H1 (cell line): ENCODE data around the gene RBM26. TPM values are rescaled to one million over a fixed set of nuclear protein-coding genes. Genes with fewer than 3 reads are reported as not detected.

Source experiments
- CTCF ChIA-PET: fragments of 300-600 bp; sonication (Branson Sonifier 250); formaldehyde crosslinking; loops from one replicate; lab custom pipeline; 2021; ENCODE audit not compliant: partially characterized antibody; lab: Charles Lee
- POLR2A ChIA-PET: fragments of 300-600 bp; sonication (Branson Sonifier 250); formaldehyde crosslinking; loops from one replicate; lab custom pipeline; 2021; ENCODE audit warnings: inconsistent platforms; ENCODE audit not compliant: partially characterized antibody; lab: Charles Lee
- DNase-seq, 2 experiments: peaks; one replicate each; pipeline versions ENCODE4 v3.0.0 to v3.0.0-alpha.2; 2010 to 2022; ENCODE audit warnings: low spot score in 2 of 2, low read depth in 1 of 2, mixed read lengths in 1 of 2
- FAIRE-seq: peaks from 2 replicates; lab custom pipeline; 2011; peaks lifted over from hg19 to GRCh38; lab: Jason Lieb, UNC
- H2AFZ ChIP-seq: 2 replicates; pipeline ENCODE4 v1.8.1; 2012; ENCODE audit warnings: low read length, inconsistent platforms
- H2AK5ac ChIP-seq: 2 replicates; pipeline ENCODE4 v1.6.1; 2013; ENCODE audit warnings: low read depth, low read length
- H2BK120ac ChIP-seq: replicated peaks from 2 replicates; pipeline ENCODE3; 2013; ENCODE audit warnings: low read depth, low read length, inconsistent platforms
- H2BK12ac ChIP-seq: 2 replicates; pipeline ENCODE4 v1.6.1; 2013; ENCODE audit warnings: low read depth, low read length
- H2BK15ac ChIP-seq: 2 replicates; pipeline ENCODE4 v1.6.1; 2013; ENCODE audit warnings: low read length
- H2BK20ac ChIP-seq: 2 replicates; pipeline ENCODE4 v1.6.1; 2013; ENCODE audit warnings: low read length
- H2BK5ac ChIP-seq: 2 replicates; pipeline ENCODE4 v1.6.1; 2013; ENCODE audit warnings: low read depth, low read length
- H3K14ac ChIP-seq: 2 replicates; pipeline ENCODE4 v1.6.1; 2013; ENCODE audit warnings: inconsistent platforms; ENCODE audit not compliant: insufficient read length
- H3K18ac ChIP-seq: 2 replicates; pipeline ENCODE4 v1.6.1; 2013; ENCODE audit warnings: low read length; ENCODE audit errors: extremely low read depth
- H3K23ac ChIP-seq: 2 replicates; pipeline ENCODE4 v1.6.1; 2013; ENCODE audit warnings: inconsistent platforms; ENCODE audit not compliant: insufficient read length
- H3K23me2 ChIP-seq: 2 replicates; pipeline ENCODE4 v1.6.1; 2013; ENCODE audit warnings: low read depth, low read length
- H3K27ac ChIP-seq: 2 replicates; pipeline ENCODE4 v1.6.1; 2011; ENCODE audit warnings: low read depth, low read length, inconsistent platforms
- H3K27me3 ChIP-seq, 4 experiments: replicated peaks in 1 of 4; 1 replicate in 1 of 4; 2 replicates in 3 of 4; pipeline versions ENCODE4 v1.6.1 to v1.8.1; 2011 to 2013; ENCODE audit warnings: low read length in 3 of 4, mild to moderate bottlenecking in 3 of 4, inconsistent platforms in 2 of 4, mixed read lengths in 2 of 4, moderate library complexity in 1 of 4; ENCODE audit not compliant: control insufficient read depth in 3 of 4, insufficient read depth in 3 of 4; ENCODE audit errors: extremely low read depth in 1 of 4
- H3K36me3 ChIP-seq, 4 experiments: 2 replicates each; pipeline versions ENCODE4 v1.6.1 to v1.8.1; 2011 to 2013; ENCODE audit warnings: mild to moderate bottlenecking in 4 of 4, low read length in 3 of 4, moderate library complexity in 2 of 4, control low read depth in 1 of 4, inconsistent platforms in 1 of 4; ENCODE audit not compliant: insufficient read depth in 4 of 4, control insufficient read depth in 2 of 4
- H3K4ac ChIP-seq: replicated peaks from 2 replicates; pipeline ENCODE3; 2013; ENCODE audit warnings: low read length, low read depth, mixed read lengths, inconsistent platforms; ENCODE audit not compliant: insufficient read length
- H3K4me1 ChIP-seq, 4 experiments: replicated peaks in 1 of 4; 1 replicate in 1 of 4; 2 replicates in 3 of 4; pipeline versions ENCODE4 v1.6.1 to v1.8.1; 2011 to 2013; ENCODE audit warnings: low read length in 3 of 4, inconsistent platforms in 2 of 4, mixed read lengths in 1 of 4; ENCODE audit not compliant: insufficient read depth in 4 of 4, control insufficient read depth in 3 of 4
- H3K4me2 ChIP-seq, 2 experiments: 2 replicates each; pipeline versions ENCODE4 v1.6.1 to v1.8.1; 2011 to 2013; ENCODE audit warnings: low read depth in 2 of 2, low read length in 2 of 2, control low read depth in 1 of 2, inconsistent platforms in 1 of 2, mild to moderate bottlenecking in 1 of 2; ENCODE audit not compliant: insufficient read depth in 1 of 2
- H3K4me3 ChIP-seq, 4 experiments: fragments of 200-600, 300-600 bp in 1 of 4; sonication (generic), shearing (Covaris generic), sonication (Bioruptor Twin) in 1 of 4; 2 replicates each; pipeline versions ENCODE4 v1.5.1 to v1.8.1; 2011 to 2016; ENCODE audit warnings: low read length in 4 of 4, low read depth in 3 of 4, control low read depth in 2 of 4, inconsistent platforms in 2 of 4, mild to moderate bottlenecking in 2 of 4, mixed read lengths in 1 of 4, moderate library complexity in 1 of 4; ENCODE audit not compliant: insufficient read depth in 2 of 4; ENCODE audit errors: extremely low read depth in 1 of 4
- H3K56ac ChIP-seq: replicated peaks from 2 replicates; pipeline ENCODE3; 2013; ENCODE audit warnings: low read depth, mild to moderate bottlenecking, mixed read lengths, low read length, inconsistent platforms; ENCODE audit not compliant: insufficient read length
- H3K79me1 ChIP-seq: 2 replicates; pipeline ENCODE4 v1.6.1; 2013; ENCODE audit warnings: low read depth, low read length, control low read depth
- H3K79me2 ChIP-seq, 2 experiments: 2 replicates each; pipeline versions ENCODE4 v1.6.1 to v1.8.1; 2012 to 2013; ENCODE audit warnings: low read length in 2 of 2, mild to moderate bottlenecking in 2 of 2, inconsistent platforms in 1 of 2; ENCODE audit not compliant: insufficient read depth in 2 of 2, control insufficient read depth in 1 of 2
- H3K9ac ChIP-seq, 4 experiments: replicated peaks in 1 of 4; 1 replicate in 1 of 4; 2 replicates in 3 of 4; pipeline versions ENCODE4 v1.6.1 to v1.8.1; 2011 to 2013; ENCODE audit warnings: low read depth in 3 of 4, low read length in 3 of 4, control low read depth in 2 of 4, mild to moderate bottlenecking in 2 of 4, moderate library complexity in 2 of 4, inconsistent platforms in 1 of 4; ENCODE audit errors: extremely low read depth in 1 of 4
- H3K9me3 ChIP-seq, 2 experiments: 2 replicates each; pipeline versions ENCODE4 v1.6.1 to v1.8.1; 2012 to 2013; ENCODE audit warnings: mild to moderate bottlenecking in 2 of 2, moderate library complexity in 2 of 2, control low read depth in 1 of 2, inconsistent platforms in 1 of 2, low read depth in 1 of 2, low read length in 1 of 2, mixed read lengths in 1 of 2; ENCODE audit not compliant: insufficient read depth in 2 of 2
- H4K20me1 ChIP-seq, 2 experiments: replicated peaks in 1 of 2; 2 replicates each; pipeline versions ENCODE3 to v1.8.1; 2011 to 2013; ENCODE audit warnings: inconsistent platforms in 2 of 2, low read length in 2 of 2, mild to moderate bottlenecking in 1 of 2; ENCODE audit not compliant: insufficient read depth in 2 of 2, control insufficient read depth in 1 of 2
- H4K5ac ChIP-seq: 2 replicates; pipeline ENCODE4 v1.6.1; 2013; ENCODE audit warnings: low read length, low read depth, mixed read lengths, inconsistent platforms; ENCODE audit not compliant: insufficient read length
- H4K8ac ChIP-seq: 2 replicates; pipeline ENCODE4 v1.8.0; 2013; ENCODE audit warnings: mild to moderate bottlenecking, moderate library complexity, low read length, inconsistent platforms; ENCODE audit not compliant: insufficient read depth; ENCODE audit errors: extremely low read depth
- H4K91ac ChIP-seq: replicated peaks from 2 replicates; pipeline ENCODE3; 2013; ENCODE audit warnings: low read length, mixed read lengths, inconsistent platforms; ENCODE audit not compliant: insufficient read length
- CEBPB ChIP-seq: IDR thresholded peaks from 2 replicates; pipeline ENCODE4 v1.6.1; 2012; ENCODE audit warnings: low read depth, low read length
- CHD1 ChIP-seq: IDR thresholded peaks from 2 replicates; pipeline ENCODE4 v1.6.1; 2012; ENCODE audit warnings: low read depth, low read length, improper control_type of control experiment
- CHD2 ChIP-seq: IDR thresholded peaks from 2 replicates; pipeline ENCODE4 v1.6.1; 2012; ENCODE audit warnings: low read length, improper control_type of control experiment
- CREB1 ChIP-seq: IDR thresholded peaks from 2 replicates; pipeline ENCODE4 v1.6.1; 2012; ENCODE audit warnings: inconsistent platforms
- EP300 ChIP-seq, 2 experiments: IDR thresholded peaks; 1 replicate in 1 of 2; 2 replicates in 1 of 2; pipeline ENCODE4 v1.6.1; 2011 to 2012; ENCODE audit warnings: low read depth in 2 of 2, low read length in 2 of 2, mild to moderate bottlenecking in 2 of 2, borderline replicate concordance in 1 of 2, inconsistent platforms in 1 of 2, moderate library complexity in 1 of 2
- GABPA ChIP-seq: IDR thresholded peaks from 2 replicates; pipeline ENCODE4 v1.6.1; 2011; ENCODE audit warnings: mild to moderate bottlenecking, low read length, moderate library complexity, borderline replicate concordance; ENCODE audit not compliant: insufficient read depth
- GTF2F1 ChIP-seq: IDR thresholded peaks from 2 replicates; pipeline ENCODE4 v1.6.1; 2012; ENCODE audit warnings: low read depth, low read length, improper control_type of control experiment, borderline replicate concordance
- HDAC2 ChIP-seq, 2 experiments: fragments of 300-600 bp in 1 of 2; sonication (generic) in 1 of 2; IDR thresholded peaks; 2 replicates each; pipeline ENCODE4 v1.6.1; 2011 to 2012; ENCODE audit warnings: low read depth in 2 of 2, low read length in 2 of 2, mild to moderate bottlenecking in 2 of 2, moderate library complexity in 2 of 2, borderline replicate concordance in 1 of 2, inconsistent platforms in 1 of 2
- KDM1A ChIP-seq: fragments of 200-600, 300-600 bp; sonication (generic); IDR thresholded peaks from 2 replicates; pipeline ENCODE4 v1.7.1; 2016; ENCODE audit warnings: mild to moderate bottlenecking, low read length, borderline replicate concordance
- KDM4A ChIP-seq: IDR thresholded peaks from one replicate; pipeline ENCODE4 v1.7.1; 2012; ENCODE audit warnings: low read depth, mild to moderate bottlenecking, moderate library complexity, low read length, inconsistent platforms; ENCODE audit not compliant: severe bottlenecking
- KDM5A ChIP-seq: fragments of 200-600 bp; IDR thresholded peaks from 2 replicates; pipeline ENCODE4 v1.7.1; 2012; ENCODE audit warnings: mild to moderate bottlenecking, low read length, inconsistent platforms, mixed read lengths
- SP2 ChIP-seq: IDR thresholded peaks from 2 replicates; pipeline ENCODE4 v1.6.1; 2012; ENCODE audit warnings: mild to moderate bottlenecking, low read length, inconsistent platforms
- SP4 ChIP-seq: IDR thresholded peaks from 2 replicates; pipeline ENCODE4 v1.6.1; 2012; ENCODE audit warnings: low read length, inconsistent platforms
- WGBS, 2 experiments: shearing (Covaris generic) in 1 of 2; methylation state at CpG; one replicate each; pipeline versions ENCODE4 v1.1.6 to v1.1.7; 2013 to 2015; ENCODE audit warnings: low lambda C conversion rate in 2 of 2, mixed read lengths in 2 of 2, inconsistent platforms in 1 of 2, low coverage in 1 of 2, missing lambda C conversion rate in 1 of 2; ENCODE audit not compliant: insufficient replicate concordance in 2 of 2, insufficient coverage in 1 of 2, insufficient read length in 1 of 2; ENCODE audit errors: extremely low coverage in 1 of 2, missing lambda C conversion rate in 1 of 2; 5-methylcytosine and 5-hydroxymethylcytosine counted together
- polyA plus RNA-seq, 7 experiments: library from polyadenylated mRNA; depleted of rRNA in 3 of 7; stranded (reverse) in 5 of 7; unstranded in 2 of 7; fragments of >200 nt in 5 of 7; fragments of 200-250 nt in 2 of 7; gene quantifications; 1 replicate in 5 of 7; 2 replicates in 1 of 7; 4 replicates in 1 of 7; pipeline versions ENCODE4 v1.2.1 to v1.2.3, GENCODE V29; 2011 to 2013; ENCODE audit warnings: missing spikeins in 2 of 7, mixed read lengths in 2 of 7
- total RNA-seq: library from RNA; stranded (reverse); fragmentation: NEBNext Ultra II Directional; extraction: Animal tissue kit (Norgen Biotek cat#: 25700); gene quantifications from 2 replicates; pipeline ENCODE4 v1.2.1, GENCODE V29; 2021
- TF ChIP-seq, protein P1 (sequence below): IDR thresholded peaks from 2 replicates; pipeline ENCODE4 v1.6.1; 2011; ENCODE audit warnings: low read length, improper control_type of control experiment

RBM26 gene
- total and polyA plus RNA-seq, 2 of the 8 experiments (the other 6 are each of a cell fraction or from before 2014, with no cell fraction given), result 20.3 to 65.5 TPM

DNA sequence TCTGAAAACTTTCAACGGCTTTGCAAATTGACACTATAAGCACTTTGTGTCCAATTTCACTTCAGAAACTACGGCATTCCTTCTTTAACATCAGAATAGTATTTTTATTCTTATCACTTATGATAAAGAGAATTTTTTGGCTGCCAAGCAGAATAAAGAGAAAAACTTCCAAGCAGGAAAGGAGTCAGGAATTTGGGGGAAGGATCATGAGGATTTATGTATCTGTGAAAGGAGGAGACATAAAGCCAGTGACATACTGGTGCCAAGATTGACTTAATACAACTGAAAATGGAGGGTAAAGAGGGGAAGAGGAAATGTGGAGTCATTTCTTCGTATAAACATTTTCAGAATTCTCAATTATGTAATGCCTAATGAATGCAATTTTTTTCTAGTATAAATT is 94.7 kb downstream of the RBM26 start:
- no peaks in the 10 kb centered on the region for H3K9me3 ChIP-seq
- H2BK12ac ChIP-seq, result no peak overlapping the region
- H2BK120ac ChIP-seq, result no peak overlapping the region
- no peak overlapping the region for H3K56ac ChIP-seq
- H3K14ac ChIP-seq, result no peak overlapping the region
- no peak overlapping the region for H2BK5ac ChIP-seq
- peaks cover 0 to 10% (median 0%) of the 10 kb centered on the region in 4 experiments; a peak in 1 of 8 replicates for H3K36me3 ChIP-seq
- no peak for DNase-seq
- H3K27ac ChIP-seq, result no peak overlapping the region
- H4K8ac ChIP-seq, result no peak overlapping the region
- ChIA-PET POLR2A (interaction anchor here (0.6 kb wide), 1 partner anchor 1421 kb away, joined by 3 read pairs; no protein-coding TSS in a partner anchor), CTCF (no interaction called here)
- H4K5ac ChIP-seq, result no peak overlapping the region
- H3K9ac ChIP-seq, result no peak overlapping the region
- no peak for FAIRE-seq
- H3K79me1 ChIP-seq, result no peaks in the 10 kb centered on the region
- no peak overlapping the region for H3K23ac ChIP-seq
- no peak overlapping the region for H3K4me3 ChIP-seq
- no peaks in the 10 kb centered on the region for H3K4me1 ChIP-seq
- H3K27me3 ChIP-seq, result no peaks in the 10 kb centered on the region
- H4K20me1 ChIP-seq, result no peaks in the 10 kb centered on the region
- no peaks in the 10 kb centered on the region for H3K23me2 ChIP-seq
- no peak overlapping the region for H2AK5ac ChIP-seq
- no peak overlapping the region for H3K4me2 ChIP-seq
- no peak overlapping the region for H3K18ac ChIP-seq
- no peak overlapping the region for H3K4ac ChIP-seq
- H2AFZ ChIP-seq, result no peak overlapping the region
- H2BK15ac ChIP-seq, result no peak overlapping the region
- H4K91ac ChIP-seq, result no peak overlapping the region
- no peaks in the 10 kb centered on the region for H3K79me2 ChIP-seq
- WGBS, 2 experiments, result 90% methylated on average over 3 of the region's 3 CpGs; no CpG with 5 or more reads in 1 of the 2 experiments
- H2BK20ac ChIP-seq, result no peak overlapping the region
- TF ChIP-seq KDM5A (no peak), GABPA (no peak), CREB1 (no peak), HDAC2 (IDR thresholded peaks at IDR 0.05; ENCODE audit: borderline replicate concordance in 1 of 2, low read depth in 2 of 2, low read length in 2 of 2) (no peak), CHD1 (no peak), EP300 (IDR thresholded peaks at IDR 0.05; ENCODE audit: borderline replicate concordance in 1 of 2, low read depth in 2 of 2, low read length in 2 of 2) (no peak), KDM4A (no peak), CHD2 (no peak), CEBPB (no peak), SP2 (no peak), SP4 (no peak), KDM1A (no peak), GTF2F1 (no peak)
- TF ChIP-seq, protein P1, sequence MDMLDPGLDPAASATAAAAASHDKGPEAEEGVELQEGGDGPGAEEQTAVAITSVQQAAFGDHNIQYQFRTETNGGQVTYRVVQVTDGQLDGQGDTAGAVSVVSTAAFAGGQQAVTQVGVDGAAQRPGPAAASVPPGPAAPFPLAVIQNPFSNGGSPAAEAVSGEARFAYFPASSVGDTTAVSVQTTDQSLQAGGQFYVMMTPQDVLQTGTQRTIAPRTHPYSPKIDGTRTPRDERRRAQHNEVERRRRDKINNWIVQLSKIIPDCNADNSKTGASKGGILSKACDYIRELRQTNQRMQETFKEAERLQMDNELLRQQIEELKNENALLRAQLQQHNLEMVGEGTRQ, result no peak
